Measurements from ENCODE around the gene HOXB9. TPM values are rescaled to one million over a fixed set of nuclear protein-coding genes. Genes with fewer than 3 reads are reported as not detected.

Gene HOXB9
- total RNA-seq, 2 donors from 2014 or later, result 0.09 to 0.68 TPM

DNA sequence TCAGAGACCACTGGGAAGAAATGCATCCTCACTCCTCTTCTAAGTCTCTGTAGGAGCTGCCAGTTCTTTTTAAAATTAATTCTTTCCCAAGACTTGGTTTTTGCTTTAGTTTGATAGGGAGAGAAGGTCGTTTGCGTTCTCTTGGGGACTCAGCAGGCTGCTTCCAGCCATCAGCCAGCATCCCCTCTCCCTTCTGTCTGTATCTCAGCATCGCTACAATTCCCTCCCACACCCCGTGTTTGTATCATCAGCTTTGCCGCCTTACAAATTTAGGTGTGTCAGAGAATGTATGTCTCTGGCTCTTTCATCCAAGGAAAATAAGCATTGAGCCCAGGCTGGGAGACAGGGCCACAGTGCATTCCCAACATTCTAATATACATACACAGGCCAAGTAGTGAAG is 26.8 kb downstream of the HOXB9 start:
- peaks cover 50% of the 10 kb centered on the region for H3K27me3 ChIP-seq (replicated peaks; ENCODE audit: insufficient read depth)
- H3K4me1 ChIP-seq (replicated peaks), result no peaks in the 10 kb centered on the region

DNA sequence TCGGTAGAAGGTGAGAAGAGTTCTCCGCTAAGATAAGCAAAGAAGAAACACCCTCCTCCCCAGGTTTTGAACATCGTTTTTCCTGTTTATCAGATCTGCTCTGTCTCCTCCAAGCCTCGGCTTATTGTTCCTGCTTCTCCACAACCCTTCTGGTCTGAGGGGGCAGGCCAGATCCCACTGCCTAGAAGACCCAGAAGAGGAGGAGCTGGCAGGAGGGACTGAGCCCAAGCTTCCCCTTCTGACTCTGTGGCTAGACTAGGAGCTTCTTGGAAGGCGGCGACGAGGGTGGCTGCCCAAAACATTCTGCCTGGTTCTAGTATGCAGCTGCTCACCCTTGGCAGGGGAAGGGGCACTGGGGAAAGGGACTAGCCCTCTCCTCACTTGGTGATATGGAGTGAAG is 27.4 kb downstream of the HOXB9 start:
- DNase-seq (ENCODE audit: low spot score), result no peak
- H3K4me3 ChIP-seq, result no peak overlapping the region
- H3K27ac ChIP-seq, result no peak overlapping the region
- H3K4me1 ChIP-seq (replicated peaks), result no peaks in the 10 kb centered on the region
- intact Hi-C loops (cut with DNase I), result no loop called here
- no peaks in the 10 kb centered on the region for H3K9me3 ChIP-seq
- no peaks in the 10 kb centered on the region for H3K36me3 ChIP-seq
- WGBS, result 43% methylated on average over 7 of the region's 7 CpGs
- TF ChIP-seq POLR2A (IDR thresholded peaks at IDR 0.05) (no peak), POLR2AphosphoS5 (IDR thresholded peaks at IDR 0.05) (no peak)
- TF ChIP-seq, protein P1, sequence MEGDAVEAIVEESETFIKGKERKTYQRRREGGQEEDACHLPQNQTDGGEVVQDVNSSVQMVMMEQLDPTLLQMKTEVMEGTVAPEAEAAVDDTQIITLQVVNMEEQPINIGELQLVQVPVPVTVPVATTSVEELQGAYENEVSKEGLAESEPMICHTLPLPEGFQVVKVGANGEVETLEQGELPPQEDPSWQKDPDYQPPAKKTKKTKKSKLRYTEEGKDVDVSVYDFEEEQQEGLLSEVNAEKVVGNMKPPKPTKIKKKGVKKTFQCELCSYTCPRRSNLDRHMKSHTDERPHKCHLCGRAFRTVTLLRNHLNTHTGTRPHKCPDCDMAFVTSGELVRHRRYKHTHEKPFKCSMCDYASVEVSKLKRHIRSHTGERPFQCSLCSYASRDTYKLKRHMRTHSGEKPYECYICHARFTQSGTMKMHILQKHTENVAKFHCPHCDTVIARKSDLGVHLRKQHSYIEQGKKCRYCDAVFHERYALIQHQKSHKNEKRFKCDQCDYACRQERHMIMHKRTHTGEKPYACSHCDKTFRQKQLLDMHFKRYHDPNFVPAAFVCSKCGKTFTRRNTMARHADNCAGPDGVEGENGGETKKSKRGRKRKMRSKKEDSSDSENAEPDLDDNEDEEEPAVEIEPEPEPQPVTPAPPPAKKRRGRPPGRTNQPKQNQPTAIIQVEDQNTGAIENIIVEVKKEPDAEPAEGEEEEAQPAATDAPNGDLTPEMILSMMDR (IDR thresholded peaks at IDR 0.05), result no peak
- H3K27me3 ChIP-seq (replicated peaks; ENCODE audit: insufficient read depth), result peaks cover 51% of the 10 kb centered on the region

More for the DNA sequence above, 26.8 kb downstream of the HOXB9 start:
- no peak overlapping the region for H3K4me3 ChIP-seq
- 83% methylated on average over 5 of the region's 5 CpGs for WGBS
- H3K36me3 ChIP-seq, result no peaks in the 10 kb centered on the region
- no peaks in the 10 kb centered on the region for H3K9me3 ChIP-seq
- no peak overlapping the region for H3K27ac ChIP-seq
- intact Hi-C loops (cut with DNase I), result no loop called here
- DNase-seq (ENCODE audit: low spot score), result no peak
- no peak for TF ChIP-seq POLR2A (IDR thresholded peaks at IDR 0.05)
- no peak for TF ChIP-seq POLR2AphosphoS5 (IDR thresholded peaks at IDR 0.05)
- TF ChIP-seq, protein P1 (IDR thresholded peaks at IDR 0.05), result no peak

DNA sequence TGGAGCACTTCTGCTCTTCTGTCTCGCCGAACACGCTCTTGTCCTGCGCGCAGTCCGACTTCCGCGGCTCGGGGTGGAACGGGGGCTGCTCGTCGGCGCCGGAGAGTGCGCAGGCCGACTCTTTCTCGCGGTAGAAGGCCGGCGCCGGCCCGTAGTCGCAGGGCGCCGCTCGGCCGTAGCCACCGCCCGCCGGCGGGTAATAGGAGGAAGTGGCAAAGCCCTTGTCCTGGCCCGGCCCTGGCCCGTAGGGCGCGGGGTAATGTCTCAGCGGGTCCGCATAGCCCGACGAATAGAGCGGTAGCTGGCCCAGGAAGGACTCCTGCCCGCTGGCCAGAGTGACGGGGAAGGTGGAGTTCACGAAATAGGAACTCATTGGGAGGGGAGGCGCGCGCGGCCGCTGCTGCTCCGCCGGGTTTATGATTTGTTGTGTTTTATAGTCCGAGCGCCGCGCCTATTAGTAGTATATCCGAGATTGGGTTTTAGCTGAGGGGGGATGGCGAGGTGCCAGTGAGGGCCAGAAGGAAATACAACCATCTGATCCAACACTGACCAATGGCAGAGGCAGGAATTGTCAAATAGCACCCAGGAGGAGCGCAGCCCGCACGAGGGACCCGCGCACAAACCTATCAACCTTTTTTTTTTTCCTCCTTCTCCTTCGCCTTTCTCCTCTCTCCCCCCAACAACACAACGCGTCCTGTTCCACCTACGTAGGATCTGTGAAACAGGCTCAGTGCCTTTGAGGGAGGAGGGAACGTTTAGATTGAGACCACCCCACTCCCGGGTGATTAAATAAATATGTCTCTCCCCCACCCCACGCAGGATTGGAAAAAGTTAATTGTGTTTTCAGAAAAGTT is 28.2 kb downstream of the HOXB9 start:
- peak overlapping the region; percentile 10 to 24 for H3K4me3 ChIP-seq
- WGBS, result 4% methylated on average over 68 of the region's 68 CpGs
- intact Hi-C loops (cut with DNase I), result no loop called here
- TF ChIP-seq POLR2AphosphoS5 (IDR thresholded peaks at IDR 0.05) (peak; percentile 9), POLR2A (IDR thresholded peaks at IDR 0.05) (no peak)
- TF ChIP-seq, protein P1 (IDR thresholded peaks at IDR 0.05), result no peak
- H3K9me3 ChIP-seq, result no peaks in the 10 kb centered on the region
- DNase-seq (ENCODE audit: low spot score), result no peak
- no peaks in the 10 kb centered on the region for H3K36me3 ChIP-seq
- H3K27ac ChIP-seq, result no peak overlapping the region
- peaks cover 47% of the 10 kb centered on the region for H3K27me3 ChIP-seq (replicated peaks; ENCODE audit: insufficient read depth)
- H3K4me1 ChIP-seq (replicated peaks), result no peaks in the 10 kb centered on the region

DNA sequence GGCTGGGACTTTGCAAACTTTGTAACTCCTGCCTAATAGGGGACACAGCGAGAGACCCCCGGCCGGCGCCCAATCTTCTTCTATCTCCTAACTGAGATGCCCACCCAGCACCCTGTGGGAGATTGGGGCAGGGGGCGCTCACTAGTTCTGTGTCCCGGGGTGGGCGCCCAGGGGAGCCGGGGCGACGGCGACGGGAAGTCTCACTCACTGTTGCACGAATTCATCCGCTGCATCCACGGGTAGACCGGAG is 28.7 kb downstream of the HOXB9 start:
- Histone ChIP-seq H3K4me1 (replicated peaks) (no peaks in the 10 kb centered on the region), H3K27ac (no peak overlapping the region), H3K36me3 (no peaks in the 10 kb centered on the region), H3K27me3 (replicated peaks; ENCODE audit: insufficient read depth) (peaks cover 49% of the 10 kb centered on the region), H3K9me3 (no peaks in the 10 kb centered on the region), H3K4me3 (peak overlapping the region; percentile 10 to 24)
- TF ChIP-seq, protein P1 (IDR thresholded peaks at IDR 0.05), result no peak
- TF ChIP-seq POLR2AphosphoS5 (IDR thresholded peaks at IDR 0.05) (no peak), POLR2A (IDR thresholded peaks at IDR 0.05) (no peak)
- intact Hi-C loops (cut with DNase I), result no loop called here
- WGBS, result 16% methylated on average over 12 of the region's 16 CpGs
- no peak for DNase-seq (ENCODE audit: low spot score)
